Raji (cell line): Measurements from ENCODE around the gene PTPRD.

Experiments used
- POLR2A ChIP-seq: IDR thresholded peaks from 2 replicates; pipeline ENCODE4 v1.6.1; 2011; ENCODE audit warnings: low read depth, low read length, control low read depth; ENCODE audit not compliant: insufficient read depth

Gene PTPRD

DNA sequence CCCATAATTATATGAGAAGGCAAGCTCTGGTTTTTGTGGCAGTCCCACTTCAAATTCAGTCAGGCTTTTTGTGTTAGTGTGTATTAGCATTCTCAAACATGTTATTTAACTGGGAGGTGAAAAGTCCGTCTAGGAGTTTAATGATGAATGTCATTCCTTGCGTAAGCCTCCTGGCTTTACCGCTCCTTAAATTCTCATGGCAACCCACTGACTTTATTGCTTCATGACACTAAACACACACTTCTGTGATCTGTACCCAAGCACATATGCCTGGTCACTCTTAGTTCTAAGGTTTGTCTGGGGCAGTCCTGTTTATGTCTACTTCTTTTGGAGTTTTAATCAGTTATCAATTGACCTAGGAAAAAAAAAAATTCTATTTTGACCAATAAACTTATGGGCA lies 2135.4 kb downstream of the PTPRD start:
- no peak for TF ChIP-seq POLR2A

DNA sequence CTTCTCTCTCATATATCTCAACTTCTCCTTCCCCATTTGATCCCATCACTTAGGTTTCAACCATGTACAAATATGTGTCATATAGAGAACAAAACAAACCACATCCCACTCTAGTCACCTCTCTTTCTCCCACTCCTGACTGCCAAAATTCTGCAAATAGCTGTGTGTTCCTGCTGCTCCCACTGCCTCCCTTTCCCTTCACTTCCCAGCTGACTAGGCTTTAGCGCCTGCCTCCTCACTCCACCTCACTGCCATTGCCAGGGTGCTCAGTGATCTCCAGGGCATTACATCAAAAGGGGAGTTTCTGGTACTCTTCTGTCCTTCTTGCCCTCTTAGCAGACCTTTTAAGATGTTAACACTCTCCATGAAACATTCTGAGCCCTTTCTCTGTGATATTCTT lies 2137.9 kb downstream of the PTPRD start:
- TF ChIP-seq POLR2A: no peak

GRCh38 chr9:8473244-8474020 lies 2139.4 kb downstream of the PTPRD start:
- TF ChIP-seq POLR2A: no peak

DNA sequence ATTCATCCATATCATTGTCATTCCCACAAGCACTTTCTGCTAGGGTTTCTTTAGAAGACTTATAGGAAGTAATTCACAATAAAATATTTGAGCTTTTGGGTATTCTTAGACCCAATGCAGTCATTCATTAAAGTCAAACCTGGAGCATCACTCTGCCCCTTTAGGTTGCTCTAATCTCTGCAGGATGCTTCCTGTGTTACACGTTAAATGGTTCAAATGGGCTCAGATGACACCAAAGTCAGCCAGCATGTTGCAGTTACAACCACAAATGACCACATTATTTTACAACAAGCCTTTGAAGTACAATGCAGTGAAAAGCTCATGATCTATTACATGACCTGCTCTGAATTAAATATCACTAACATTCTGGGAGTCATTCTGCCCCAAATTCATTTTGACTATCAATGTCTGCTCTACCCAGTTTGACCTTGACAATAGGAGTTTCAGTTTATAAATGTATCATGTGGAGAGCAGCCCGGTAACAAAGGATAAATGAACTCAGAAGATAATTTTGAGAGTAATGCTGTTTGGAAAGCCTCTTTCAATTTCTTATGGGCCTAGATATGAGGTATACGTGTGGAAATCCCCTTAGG lies 2144.7 kb downstream of the PTPRD start:
- no peak for TF ChIP-seq POLR2A

DNA sequence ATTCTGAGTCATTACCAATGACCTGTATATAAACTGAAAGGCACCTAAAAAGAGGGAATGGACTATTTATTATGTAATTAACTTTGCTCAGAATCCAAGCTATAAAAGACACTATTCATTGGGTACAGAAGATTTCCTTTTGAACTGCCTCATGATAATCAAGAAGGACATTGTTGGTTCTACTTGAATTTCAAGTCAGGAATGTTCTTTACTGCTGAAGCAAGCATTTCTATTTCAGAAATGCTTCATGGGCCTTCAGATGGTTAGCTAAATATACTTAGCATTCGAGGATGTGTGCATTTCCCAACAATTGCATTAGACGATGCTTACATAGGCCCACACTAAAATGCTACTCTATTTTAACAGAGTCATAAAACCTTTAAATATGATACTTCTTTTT lies 2155.0 kb downstream of the PTPRD start:
- TF ChIP-seq POLR2A: no peak

DNA sequence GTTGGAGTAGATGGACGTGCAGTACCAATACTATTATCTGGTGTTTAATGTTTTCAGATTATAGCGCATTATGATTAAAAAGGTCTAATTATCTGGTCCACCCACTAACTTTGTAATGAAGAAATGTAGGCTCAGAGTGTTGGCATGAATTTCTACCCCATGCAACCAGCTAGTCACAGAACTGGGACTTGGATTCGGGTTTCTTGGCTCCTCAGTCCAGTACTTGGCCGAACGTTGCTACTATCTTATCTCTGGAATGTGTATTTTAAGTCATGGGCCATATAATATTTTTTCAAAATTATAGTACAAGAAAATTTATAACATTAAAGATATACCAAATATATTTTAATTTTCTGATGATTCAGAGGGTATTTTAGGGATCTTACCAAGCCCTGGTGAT lies 2155.7 kb downstream of the PTPRD start:
- no peak for TF ChIP-seq POLR2A

- no peak for TF ChIP-seq POLR2A
Measured at GRCh38 chr9:8456344-8456743, 2156.5 kb downstream of the PTPRD start.

DNA sequence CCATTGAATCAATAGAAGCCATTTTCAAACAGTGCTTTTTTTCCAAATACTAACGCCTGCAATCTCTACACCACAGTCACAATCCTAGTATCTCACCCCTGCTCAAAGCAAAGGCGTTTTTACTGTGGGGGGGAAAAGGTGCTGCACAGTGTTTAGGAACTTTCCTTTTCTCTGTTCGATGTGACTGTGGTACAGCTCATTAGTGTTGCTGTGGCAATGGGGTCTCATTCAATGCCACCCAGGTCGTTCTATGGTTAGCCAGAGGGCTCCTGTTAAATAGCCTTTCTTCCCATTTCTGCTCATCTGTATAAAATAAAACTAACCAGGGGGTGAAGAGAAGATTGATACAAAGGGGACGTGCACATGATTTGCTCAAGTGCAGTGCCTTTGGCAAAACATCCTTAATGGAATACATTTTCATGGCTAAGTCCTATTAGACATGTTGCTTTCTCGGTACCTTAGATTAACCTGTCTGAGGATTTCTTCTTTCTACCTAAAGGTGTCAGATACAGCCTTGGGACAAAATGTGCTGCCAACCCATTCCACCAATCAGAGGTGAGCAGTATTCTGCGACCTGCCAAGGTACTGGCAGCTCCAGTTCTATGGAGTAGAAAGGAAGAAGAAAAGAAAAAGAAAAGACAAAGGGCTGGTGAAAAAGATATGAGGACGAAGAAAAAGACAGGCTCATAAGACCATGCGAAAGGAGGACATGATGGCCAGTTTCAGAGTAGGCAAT lies 2161.8 kb downstream of the PTPRD start:
- no peak for TF ChIP-seq POLR2A

- TF ChIP-seq POLR2A: no peak
Measured at GRCh38 chr9:8448226-8448625, 2164.6 kb downstream of the PTPRD start.

DNA sequence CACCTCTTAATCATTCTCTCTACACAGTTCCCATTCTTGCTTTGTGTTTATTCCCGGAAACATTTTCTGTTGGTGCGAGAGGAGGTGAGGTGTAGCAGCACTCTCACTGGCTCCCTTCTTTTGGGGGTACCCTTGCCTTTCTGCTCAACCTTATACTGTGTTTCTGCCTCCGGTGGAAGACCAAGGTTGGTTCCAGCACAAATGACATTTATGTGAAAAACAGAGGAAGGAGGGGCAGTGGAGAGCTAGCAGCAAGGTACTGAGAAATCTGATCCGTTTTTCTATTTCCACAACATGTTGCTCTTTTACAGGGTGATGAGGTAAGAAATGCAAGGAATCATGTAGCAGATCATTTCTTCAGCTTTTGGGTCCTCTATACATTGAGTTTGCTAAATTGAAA lies 2165.2 kb downstream of the PTPRD start:
- TF ChIP-seq POLR2A: no peak

DNA sequence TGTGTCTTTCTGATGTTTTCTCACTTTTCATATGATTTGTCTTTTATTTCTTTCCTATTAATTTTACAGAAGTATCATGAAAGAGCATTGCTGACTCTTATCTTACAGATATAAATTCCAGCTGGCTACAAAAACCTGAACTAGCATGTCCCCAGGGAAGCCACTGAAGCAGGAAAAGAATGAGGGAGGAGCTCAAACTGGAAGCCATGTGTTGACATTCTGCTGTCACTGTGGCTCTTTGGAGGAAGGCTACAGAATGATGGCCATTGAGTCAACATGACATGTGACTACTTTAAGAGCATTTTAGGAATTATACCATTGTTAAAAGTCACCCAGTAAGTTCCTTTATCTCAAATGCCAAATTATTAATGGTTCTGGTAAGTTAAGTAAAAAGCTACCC lies 2174.9 kb downstream of the PTPRD start:
- no peak for TF ChIP-seq POLR2A

DNA sequence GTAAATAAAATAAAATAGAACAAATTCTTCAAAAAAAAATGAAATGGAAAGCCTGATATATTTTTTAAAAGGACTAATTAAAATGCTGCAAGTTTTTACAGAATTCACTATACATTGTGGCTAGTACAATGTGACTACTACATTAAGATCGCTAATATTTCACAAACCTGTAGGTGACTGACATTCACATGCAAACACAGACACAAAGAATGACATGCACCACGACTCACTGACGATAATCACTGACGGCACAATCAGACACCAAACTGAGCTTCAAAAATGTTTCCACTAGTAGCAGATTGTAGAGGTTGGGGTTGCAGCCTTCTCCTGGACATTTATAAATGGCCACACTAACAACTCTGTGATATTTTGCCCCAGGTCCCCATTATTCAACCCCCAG lies 2175.5 kb downstream of the PTPRD start:
- no peak for TF ChIP-seq POLR2A

- no peak for TF ChIP-seq POLR2A
Measured at GRCh38 chr9:8436786-8437185, 2176.0 kb downstream of the PTPRD start.

DNA sequence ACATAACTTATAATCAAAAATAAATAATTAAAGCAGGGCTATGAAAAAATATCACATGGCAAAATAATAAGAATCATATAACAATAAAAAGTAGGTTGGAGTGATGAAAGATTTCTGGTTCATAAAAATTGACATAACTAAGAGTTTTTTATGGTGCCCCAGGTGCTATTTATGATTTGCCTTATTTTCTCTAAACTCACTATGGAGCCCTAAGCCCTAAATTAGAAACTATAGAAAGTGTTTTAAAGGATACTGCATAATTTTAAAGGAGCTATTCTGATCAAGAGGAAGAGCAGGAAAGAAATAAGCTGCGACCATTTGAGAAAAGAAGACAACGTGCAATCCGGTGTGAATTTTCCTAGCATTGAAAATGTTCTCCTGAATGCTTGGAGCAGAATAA lies 2178.2 kb downstream of the PTPRD start:
- no peak for TF ChIP-seq POLR2A

- no peak for TF ChIP-seq POLR2A
Measured at GRCh38 chr9:8432224-8432623, 2180.6 kb downstream of the PTPRD start.

DNA sequence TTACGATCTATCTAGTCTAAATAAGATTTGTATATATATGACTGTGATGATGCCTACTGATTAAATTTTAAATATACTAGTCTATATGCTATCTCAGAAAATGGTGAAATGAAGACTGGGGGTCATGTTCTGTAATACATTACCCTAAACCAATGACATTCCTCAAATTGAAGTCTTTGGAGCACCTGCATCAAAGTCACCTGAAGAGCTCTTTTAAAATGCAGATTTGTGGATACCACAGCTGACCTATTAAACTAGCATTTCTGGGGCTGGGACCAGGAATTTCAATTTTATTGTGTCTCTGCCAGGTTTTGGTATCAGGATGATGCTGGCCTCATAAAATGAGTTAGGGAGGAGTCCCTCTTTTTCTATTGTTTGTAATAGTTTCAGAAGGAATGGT lies 2181.3 kb downstream of the PTPRD start:
- TF ChIP-seq POLR2A: no peak
